COLO668 (cell line): ENCODE data around the gene RHD.
"Not testable (repeated sequence)": the region's sequence is repeated elsewhere in the genome, so short reads cannot be mapped to it uniquely, and the experiment has no call there.

Experiments used
- DNase-seq: peaks from one replicate; lab custom pipeline; 2025; ENCODE audit not compliant: unreplicated experiment; lab: John Stamatoyannopoulos, UW

Gene RHD

GRCh38 chr1:25347556-25347955 lies 75.2 kb downstream of the RHD start:
- no peak for DNase-seq

- DNase-seq, result no peak
These were observed 77.3 kb downstream of the RHD start for GRCh38 chr1:25349606-25350005.

- no peak for DNase-seq
These were observed 83.6 kb downstream of the RHD start for GRCh38 chr1:25355841-25356395.

- no peak for DNase-seq
These were observed 84.1 kb downstream of the RHD start for GRCh38 chr1:25356441-25356840.

GRCh38 chr1:25356848-25357247 lies 84.5 kb downstream of the RHD start:
- no peak for DNase-seq

GRCh38 chr1:25360596-25361581 lies 88.6 kb downstream of the RHD start:
- no peak for DNase-seq

- no peak for DNase-seq
These were observed 89.6 kb downstream of the RHD start for GRCh38 chr1:25361901-25362300.

- DNase-seq, result not testable (repeated sequence)
These were observed 90.6 kb downstream of the RHD start for GRCh38 chr1:25362634-25363559.

GRCh38 chr1:25369241-25369640 lies 96.9 kb downstream of the RHD start:
- no peak for DNase-seq

GRCh38 chr1:25369691-25370271 lies 97.5 kb downstream of the RHD start:
- DNase-seq, result not testable (repeated sequence)

- DNase-seq, result not testable (repeated sequence)
These were observed 99.4 kb downstream of the RHD start for GRCh38 chr1:25371757-25372156.

GRCh38 chr1:25378367-25378766 lies 106.1 kb downstream of the RHD start:
- DNase-seq, result not testable (repeated sequence)
